ENCODE data around the gene HOXB6.

The HOXB6 gene

GRCh38 chr17:48565925-48566710, 38.7 kb downstream of the HOXB6 start:
- DNase-seq (ENCODE audit: low read depth in 2 of 2), result no peak

GRCh38 chr17:48565022-48565554, 39.7 kb downstream of the HOXB6 start:
- no peak for DNase-seq (ENCODE audit: low read depth in 2 of 2)

GRCh38 chr17:48564188-48565021, 40.4 kb downstream of the HOXB6 start:
- no peak for DNase-seq (ENCODE audit: low read depth in 2 of 2)

- no peak for DNase-seq (ENCODE audit: low read depth in 2 of 2)
Measured at GRCh38 chr17:48563867-48564187, 41.0 kb downstream of the HOXB6 start.

- DNase-seq (ENCODE audit: low read depth in 2 of 2), result no peak
Measured at GRCh38 chr17:48563385-48563838, 41.4 kb downstream of the HOXB6 start.

- DNase-seq (ENCODE audit: low read depth in 2 of 2), result no peak
Measured at GRCh38 chr17:48562934-48563333, 41.9 kb downstream of the HOXB6 start.

- DNase-seq (ENCODE audit: low read depth in 2 of 2), result no peak
Measured at GRCh38 chr17:48561884-48562810, 42.6 kb downstream of the HOXB6 start.

GRCh38 chr17:48559840-48560817, 44.7 kb downstream of the HOXB6 start:
- DNase-seq (ENCODE audit: low read depth in 2 of 2), result no peak

GRCh38 chr17:48559122-48559839, 45.5 kb downstream of the HOXB6 start:
- DNase-seq (ENCODE audit: low read depth in 2 of 2), result no peak

GRCh38 chr17:48558831-48559121, 46.0 kb downstream of the HOXB6 start:
- DNase-seq (ENCODE audit: low read depth in 2 of 2), result no peak

GRCh38 chr17:48558057-48558830, 46.5 kb downstream of the HOXB6 start:
- DNase-seq (ENCODE audit: low read depth in 2 of 2), result no peak

GRCh38 chr17:48556576-48557401, 48.0 kb downstream of the HOXB6 start:
- DNase-seq (ENCODE audit: low read depth in 2 of 2), result no peak

GRCh38 chr17:48556229-48556575, 48.6 kb downstream of the HOXB6 start:
- no peak for DNase-seq (ENCODE audit: low read depth in 2 of 2)

- DNase-seq (ENCODE audit: low read depth in 2 of 2), result no peak
Measured at GRCh38 chr17:48555258-48556228, 49.2 kb downstream of the HOXB6 start.

- DNase-seq (ENCODE audit: low read depth in 2 of 2), result no peak
Measured at GRCh38 chr17:48554412-48555257, 50.2 kb downstream of the HOXB6 start.

- no peak for DNase-seq (ENCODE audit: low read depth in 2 of 2)
Measured at GRCh38 chr17:48553826-48554225, 51.0 kb downstream of the HOXB6 start.

Measured in stimulated activated CD8-positive, alpha-beta memory T cell treated with anti-CD3 and anti-CD28 coated beads, Interleukin-2, amount 100 ng/mL, for 48 hours (primary cell).